K562 (cell line): ENCODE results near the gene UFC1. TPM values are rescaled to one million over a fixed set of nuclear protein-coding genes. Genes with fewer than 3 reads are reported as not detected.
A peak's percentile ranks its signal among the peaks of the same experiment; 100 is the strongest.

Source experiments
- ARID3A ChIP-seq: IDR thresholded peaks from 2 replicates; pipeline ENCODE4 v1.6.1; 2012; ENCODE audit warnings: low read depth, low read length, improper control_type of control experiment, borderline replicate concordance
- E2F4 ChIP-seq: sonication (generic); formaldehyde crosslinking; IDR thresholded peaks from 2 replicates; pipeline ENCODE4 v1.8.0; 2022; ENCODE audit warnings: mild to moderate bottlenecking, low read depth, missing genetic modification reagents
- GABPB2 ChIP-seq: fragments of 250-450 bp; sonication (Bioruptor Pico); conservative IDR thresholded peaks from 2 replicates; pipeline ENCODE4 v1.5.1; 2021; ENCODE audit warnings: mild to moderate bottlenecking
- HDAC2 ChIP-seq: fragments of 450-650 bp; IDR thresholded peaks from 2 replicates; pipeline ENCODE4 v1.6.1; 2016; ENCODE audit warnings: mild to moderate bottlenecking
- ILF3 ChIP-seq: fragments of 450-650 bp; IDR thresholded peaks from 2 replicates; pipeline ENCODE4 v1.6.1; 2018; ENCODE audit warnings: antibody characterized with exemption, mild to moderate bottlenecking, moderate library complexity, borderline replicate concordance
- JUND ChIP-seq, 2 experiments: IDR thresholded peaks; 2 replicates in 1 of 2; 3 replicates in 1 of 2; pipeline ENCODE4 v1.6.1; 2011; ENCODE audit warnings: borderline replicate concordance in 2 of 2, low read depth in 2 of 2, low read length in 2 of 2, improper control_type of control experiment in 1 of 2, missing biosample characterization in 1 of 2, missing genetic modification characterization in 1 of 2, missing genetic modification reagents in 1 of 2
- L3MBTL2 ChIP-seq: fragments of 450-650 bp; IDR thresholded peaks from 2 replicates; pipeline ENCODE4 v1.6.1; 2016; ENCODE audit warnings: mild to moderate bottlenecking, moderate library complexity
- MLLT1 ChIP-seq, 2 experiments: fragments of 450-650 bp; IDR thresholded peaks; 2 replicates each; pipeline ENCODE4 v1.6.1; 2016
- NCOA1 ChIP-seq: fragments of 450-650 bp; IDR thresholded peaks from 2 replicates; pipeline ENCODE4 v1.6.1; 2016; ENCODE audit warnings: low read depth
- POU5F1 ChIP-seq: fragments of 150-350 bp; IDR thresholded peaks from 2 replicates; pipeline ENCODE4 v1.6.1; 2014; ENCODE audit warnings: borderline replicate concordance, low read length, low read depth, mild to moderate bottlenecking; ENCODE audit not compliant: partially characterized antibody
- SLC30A9 ChIP-seq: fragments of 250-450 bp; sonication (Bioruptor Pico); IDR thresholded peaks from 2 replicates; pipeline ENCODE4 v1.8.0; 2022; ENCODE audit warnings: mild to moderate bottlenecking, moderate library complexity
- SNAPC5 ChIP-seq: fragments of 250-450 bp; sonication (Bioruptor Pico); IDR thresholded peaks from 2 replicates; pipeline ENCODE4 v1.8.0; 2021; ENCODE audit warnings: moderate library complexity, mild to moderate bottlenecking, inconsistent platforms
- TARDBP ChIP-seq: fragments of 450-650 bp; IDR thresholded peaks from 2 replicates; pipeline ENCODE4 v1.6.1; 2016
- TCF7 ChIP-seq: sonication (generic); IDR thresholded peaks from 2 replicates; pipeline ENCODE4 v1.6.1; 2016; ENCODE audit warnings: antibody characterized with exemption, borderline replicate concordance
- TRIM28 ChIP-seq: fragments of 450-650 bp; IDR thresholded peaks from 2 replicates; pipeline ENCODE4 v1.6.1; 2017
- ZBTB12 ChIP-seq: fragments of 250-450 bp; sonication (Bioruptor Pico); IDR thresholded peaks from 2 replicates; pipeline ENCODE4 v1.4.0; 2020
- ZBTB26 ChIP-seq: fragments of 450-650 bp; formaldehyde crosslinking; IDR thresholded peaks from 2 replicates; pipeline ENCODE4 v1.4.0; 2022; ENCODE audit warnings: missing genetic modification characterization
- ZBTB43 ChIP-seq: sonication (generic); formaldehyde crosslinking; IDR thresholded peaks from 2 replicates; pipeline ENCODE4 v1.8.0; 2023; ENCODE audit warnings: mild to moderate bottlenecking, missing genetic modification reagents
- ZNF79 ChIP-seq: fragments of 250-450 bp; sonication (Bioruptor Pico); IDR thresholded peaks from 2 replicates; pipeline ENCODE4 v1.4.0; 2020; ENCODE audit warnings: low read depth, mild to moderate bottlenecking, moderate library complexity
- polyA plus RNA-seq, 8 experiments: library from polyadenylated mRNA; depleted of rRNA in 4 of 8; stranded (reverse) in 5 of 8; unstranded in 3 of 8; fragments of >200 nt; fragmentation: Nextera tagmentation in 2 of 8; fragmentation: Illumina TruSeq in 1 of 8; extraction: Ambion mirVana in 2 of 8; extraction: Trizol in 1 of 8; gene quantifications; 2 replicates each; pipeline versions ENCODE4 v1.2.1 to v1.2.3, GENCODE V29; 2011 to 2014; ENCODE audit warnings: inconsistent platforms in 1 of 8, missing spikeins in 1 of 8
- total RNA-seq, 7 experiments: library from RNA; depleted of rRNA in 6 of 7; stranded (reverse); fragments of >200 nt in 6 of 7; fragmentation: Illumina TruSeq in 2 of 7; extraction: Trizol in 2 of 7; gene quantifications; 2 replicates each; pipeline versions ENCODE4 v1.2.1 to v1.2.3, GENCODE V29; 2011 to 2021; ENCODE audit warnings: low replicate concordance in 1 of 7

The UFC1 gene
- total and polyA plus RNA-seq, 9 of the 15 experiments (the other 6 are each of a cell fraction or from before 2014, with no cell fraction given) = 92.8 to 220 (median 161) TPM

- TF ChIP-seq MLLT1 (IDR thresholded peaks at IDR 0.05) (no peak), TARDBP (no peak; the same call in 1 of the 2 replicates), SLC30A9 (CRISPR knock-in tag) (no peak), NCOA1 (no peak; the same call in 1 of the 2 replicates), E2F4 (CRISPR knock-in tag) (no peak), L3MBTL2 (peak; percentile 73), ARID3A (no peak), ZBTB26 (CRISPR knock-in tag) (no peak), GABPB2 (CRISPR knock-in tag) (no peak), ZBTB43 (no peak), POU5F1 (peak; percentile 38), ILF3 (peak; percentile 89; the same call in 1 of the 2 replicates), TRIM28 (no peak; the same call in 1 of the 2 replicates), SNAPC5 (no peak), HDAC2 (0 out of 2 replicates have a peak, but pooled peaks have one; percentile 23), ZBTB12 (CRISPR knock-in tag) (peak; percentile 33; the same call in 1 of the 2 replicates), TCF7 (no peak), ZNF79 (no peak), JUND (IDR thresholded peaks at IDR 0.05; ENCODE audit: borderline replicate concordance, low read depth, low read length) (peak; percentile 87), JUND (tag; IDR thresholded peaks at IDR 0.05; ENCODE audit: borderline replicate concordance, low read depth, low read length) (peak; percentile 87; the same call in 2 of the 3 replicates)
These were observed 21.2 kb upstream of the UFC1 start, which contains the start of gene DEDD (continued) for GRCh38 chr1:161132410-161133219.
